Left lobe of liver (tissue), 2 donors: ENCODE measurements around the gene STARD4. TPM values are rescaled to one million over a fixed set of nuclear protein-coding genes. Genes with fewer than 3 reads are reported as not detected.

Experiments used
- ATAC-seq: fragments of 200-7000 bp; cut with Tn5 transposase; one replicate; pipeline ENCODE4 v1.9.1; 2020; ENCODE audit warnings: mild to moderate bottlenecking, moderate library complexity
- DNase-seq: peaks from one replicate; pipeline ENCODE4 v3.0.0-alpha.2; 2020; ENCODE audit warnings: low spot score
- total RNA-seq: library from RNA; stranded (reverse); gene quantifications from one replicate; pipeline ENCODE4 v1.2.1, GENCODE V29; 2021
- donor health status: DM: no; HTN: no; CAD: no; lungs with moderate emphysema.
- donor health status: DM: no; HTN: yes; CAD: no.

Gene STARD4
- total RNA-seq, 1 donor from 2014 or later: 8.2 TPM

GRCh38 chr5:111478266-111478665, 34.1 kb downstream of the STARD4 start:
- DNase-seq (no peak), ATAC-seq (no peak)

GRCh38 chr5:111472579-111472978, 39.8 kb downstream of the STARD4 start:
- ATAC-seq: peak; percentile 29
- no peak for DNase-seq

GRCh38 chr5:111472096-111472495, 40.2 kb downstream of the STARD4 start:
- ATAC-seq (no peak), DNase-seq (no peak)

GRCh38 chr5:111469903-111470302, 42.4 kb downstream of the STARD4 start:
- ATAC-seq (peak; percentile 30), DNase-seq (no peak)

GRCh38 chr5:111469293-111469896, 42.9 kb downstream of the STARD4 start:
- no peak for ATAC-seq
- DNase-seq: no peak

GRCh38 chr5:111463311-111463710, 49.0 kb downstream of the STARD4 start:
- DNase-seq (no peak), ATAC-seq (no peak)

GRCh38 chr5:111461934-111462333, 50.4 kb downstream of the STARD4 start:
- ATAC-seq (no peak), DNase-seq (no peak)

- DNase-seq: no peak
- ATAC-seq: no peak
These were observed 51.1 kb downstream of the STARD4 start for GRCh38 chr5:111461255-111461671.

- no peak for ATAC-seq
- DNase-seq: no peak
These were observed 57.6 kb downstream of the STARD4 start for GRCh38 chr5:111454776-111455175.

- DNase-seq (no peak), ATAC-seq (no peak)
These were observed 58.1 kb downstream of the STARD4 start for GRCh38 chr5:111454198-111454622.

GRCh38 chr5:111453747-111454146, 58.6 kb downstream of the STARD4 start:
- DNase-seq: no peak
- no peak for ATAC-seq

- DNase-seq (no peak), ATAC-seq (no peak)
These were observed 59.0 kb downstream of the STARD4 start for GRCh38 chr5:111453295-111453694.

- ATAC-seq (no peak), DNase-seq (no peak)
These were observed 64.5 kb downstream of the STARD4 start for GRCh38 chr5:111447822-111448221.

GRCh38 chr5:111447099-111447498, 65.2 kb downstream of the STARD4 start:
- no peak for DNase-seq
- no peak for ATAC-seq

Other genes starting within 250 kb of the STARD4 start
- 3.2 TPM for gene NREP, start 244.7 kb upstream of the STARD4 start, total RNA-seq